ENCODE data around the gene ZFP36L2.

DNA sequence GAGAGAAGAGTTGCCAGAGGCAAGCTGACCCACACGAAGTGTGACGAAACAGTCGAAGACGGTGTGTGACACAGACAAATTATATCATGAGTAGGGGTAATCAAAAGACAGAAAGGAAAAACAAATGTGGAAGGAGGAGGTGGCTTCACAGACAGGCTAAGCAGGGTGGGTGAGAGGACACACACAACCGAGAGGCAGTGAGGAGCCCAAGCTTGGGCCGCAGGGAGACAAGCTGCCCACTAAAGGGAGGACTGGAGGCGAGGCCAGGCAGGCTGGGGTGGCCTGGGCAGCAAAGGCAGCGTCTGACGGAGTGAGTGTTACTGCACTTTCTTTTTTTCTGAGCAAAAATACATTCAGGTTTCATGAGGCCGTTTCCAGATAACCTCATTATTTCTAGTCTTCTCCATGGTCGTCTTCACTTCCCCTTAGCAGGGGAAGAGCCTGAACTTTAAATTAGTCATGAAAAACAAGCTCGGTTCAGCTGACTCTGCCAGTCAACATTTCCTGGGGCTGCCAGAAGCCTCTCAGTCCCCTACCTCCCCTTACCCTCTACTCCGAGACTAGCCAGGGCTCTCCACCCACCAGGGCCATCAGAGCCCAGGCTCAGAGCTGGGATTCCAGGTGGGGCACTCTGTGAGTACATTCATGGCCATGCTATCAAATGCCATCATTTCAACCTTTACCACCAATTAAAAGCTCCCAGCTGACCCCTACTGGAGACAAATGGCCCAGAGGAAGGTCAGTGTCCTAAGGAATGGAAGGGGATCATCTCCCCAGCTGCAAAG is 13.8 kb upstream of the ZFP36L2 start:
- TF ChIP-seq POLR2AphosphoS5 (IDR thresholded peaks at IDR 0.05; ENCODE audit: low read depth, low read length), result no peak
- TF ChIP-seq, protein P1, sequence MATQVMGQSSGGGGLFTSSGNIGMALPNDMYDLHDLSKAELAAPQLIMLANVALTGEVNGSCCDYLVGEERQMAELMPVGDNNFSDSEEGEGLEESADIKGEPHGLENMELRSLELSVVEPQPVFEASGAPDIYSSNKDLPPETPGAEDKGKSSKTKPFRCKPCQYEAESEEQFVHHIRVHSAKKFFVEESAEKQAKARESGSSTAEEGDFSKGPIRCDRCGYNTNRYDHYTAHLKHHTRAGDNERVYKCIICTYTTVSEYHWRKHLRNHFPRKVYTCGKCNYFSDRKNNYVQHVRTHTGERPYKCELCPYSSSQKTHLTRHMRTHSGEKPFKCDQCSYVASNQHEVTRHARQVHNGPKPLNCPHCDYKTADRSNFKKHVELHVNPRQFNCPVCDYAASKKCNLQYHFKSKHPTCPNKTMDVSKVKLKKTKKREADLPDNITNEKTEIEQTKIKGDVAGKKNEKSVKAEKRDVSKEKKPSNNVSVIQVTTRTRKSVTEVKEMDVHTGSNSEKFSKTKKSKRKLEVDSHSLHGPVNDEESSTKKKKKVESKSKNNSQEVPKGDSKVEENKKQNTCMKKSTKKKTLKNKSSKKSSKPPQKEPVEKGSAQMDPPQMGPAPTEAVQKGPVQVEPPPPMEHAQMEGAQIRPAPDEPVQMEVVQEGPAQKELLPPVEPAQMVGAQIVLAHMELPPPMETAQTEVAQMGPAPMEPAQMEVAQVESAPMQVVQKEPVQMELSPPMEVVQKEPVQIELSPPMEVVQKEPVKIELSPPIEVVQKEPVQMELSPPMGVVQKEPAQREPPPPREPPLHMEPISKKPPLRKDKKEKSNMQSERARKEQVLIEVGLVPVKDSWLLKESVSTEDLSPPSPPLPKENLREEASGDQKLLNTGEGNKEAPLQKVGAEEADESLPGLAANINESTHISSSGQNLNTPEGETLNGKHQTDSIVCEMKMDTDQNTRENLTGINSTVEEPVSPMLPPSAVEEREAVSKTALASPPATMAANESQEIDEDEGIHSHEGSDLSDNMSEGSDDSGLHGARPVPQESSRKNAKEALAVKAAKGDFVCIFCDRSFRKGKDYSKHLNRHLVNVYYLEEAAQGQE (IDR thresholded peaks at IDR 0.05; ENCODE audit: insufficient read depth in 1 of 2, low read depth in 2 of 2, low read length in 2 of 2), result no peak
- TF ChIP-seq TAF1 (IDR thresholded peaks at IDR 0.05; ENCODE audit: borderline replicate concordance, insufficient read depth, low read length), result no peak
- no peak for TF ChIP-seq SIN3A (IDR thresholded peaks at IDR 0.05; ENCODE audit: borderline replicate concordance, insufficient read depth, low read length)
- no peak for TF ChIP-seq FOXP2 (optimal IDR thresholded peaks at IDR 0.05; ENCODE audit: borderline replicate concordance, extremely low read depth, extremely low read length, insufficient read depth)

All from PFSK-1 (cell line).